Erythroblast (primary cell): ENCODE data around the gene CAMK1G.

Source experiments
- GATA1 ChIP-seq: IDR thresholded peaks from 2 replicates; pipeline ENCODE4 v1.6.1; 2011; ENCODE audit warnings: low read depth, mild to moderate bottlenecking, control low read depth, low read length, moderate library complexity
- POLR2A ChIP-seq: IDR thresholded peaks from 2 replicates; pipeline ENCODE4 v1.6.1; 2011; ENCODE audit warnings: mild to moderate bottlenecking, low read length

GRCh38 chr1:209629621-209630382 is 46.3 kb downstream of the CAMK1G start:
- TF ChIP-seq POLR2A (no peak), GATA1 (no peak)
